Duodenal mucosa (tissue), 2 donors: ENCODE measurements around the gene ADORA2A.

ENCODE experiments used
- H3K27ac ChIP-seq: one replicate; pipeline ENCODE4 v1.7.0; 2013; ENCODE audit warnings: low read depth, low read length
- H3K27me3 ChIP-seq, 2 donors: one replicate each; pipeline ENCODE4 v1.7.0; 2013; ENCODE audit warnings: low read length in 2 of 2, control low read depth in 1 of 2; ENCODE audit not compliant: insufficient read depth in 2 of 2, control insufficient read depth in 1 of 2
- H3K36me3 ChIP-seq, 2 donors: one replicate each; pipeline ENCODE4 v1.7.0; 2013; ENCODE audit warnings: low read length in 2 of 2, control low read depth in 1 of 2; ENCODE audit not compliant: insufficient read depth in 2 of 2, control insufficient read depth in 1 of 2
- H3K4me1 ChIP-seq, 2 donors: one replicate each; pipeline ENCODE4 v1.7.0; 2013; ENCODE audit warnings: low read length in 2 of 2, control low read depth in 1 of 2; ENCODE audit not compliant: insufficient read depth in 2 of 2, control insufficient read depth in 1 of 2
- H3K4me3 ChIP-seq, 2 donors: one replicate each; pipeline ENCODE4 v1.7.0; 2013; ENCODE audit warnings: low read length in 2 of 2, low read depth in 1 of 2
- H3K9ac ChIP-seq, 2 donors: one replicate each; pipeline ENCODE4 v1.7.0; 2013; ENCODE audit warnings: low read length in 2 of 2, low read depth in 1 of 2
- H3K9me3 ChIP-seq, 2 donors: one replicate each; pipeline ENCODE4 v1.7.0; 2013; ENCODE audit warnings: low read length in 2 of 2, control low read depth in 1 of 2; ENCODE audit not compliant: control insufficient read depth in 1 of 2

The ADORA2A gene

DNA sequence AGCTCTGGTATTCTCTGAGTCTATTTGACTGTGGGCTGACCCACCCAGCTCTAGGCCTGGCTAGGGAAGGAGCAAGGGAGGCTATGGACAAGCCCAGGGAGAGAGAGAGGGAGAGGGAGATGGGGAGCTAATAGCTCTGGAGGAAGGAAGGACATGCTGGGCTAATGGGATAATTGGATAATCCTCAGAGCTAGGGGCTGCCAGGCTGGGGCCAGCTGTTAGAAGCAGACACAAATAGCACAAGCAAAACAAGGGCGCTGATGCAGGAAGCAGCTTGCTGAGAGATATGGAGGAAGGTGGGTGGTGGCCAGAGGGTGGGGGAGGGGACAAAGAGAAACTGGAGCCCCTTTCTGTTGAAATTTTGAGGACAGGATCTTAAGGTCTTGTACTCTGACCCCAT is 23.2 kb downstream of the ADORA2A start:
- H3K36me3 ChIP-seq, result no peaks in the 10 kb centered on the region
- H3K4me1 ChIP-seq, result no peaks in the 10 kb centered on the region
- no peak overlapping the region for H3K4me3 ChIP-seq
- no peak overlapping the region for H3K9ac ChIP-seq
- H3K27me3 ChIP-seq, result no peaks in the 10 kb centered on the region
- no peak overlapping the region for H3K27ac ChIP-seq
- H3K9me3 ChIP-seq, result no peaks in the 10 kb centered on the region

- H3K4me3 ChIP-seq, result no peak overlapping the region
- no peaks in the 10 kb centered on the region for H3K27me3 ChIP-seq
- no peaks in the 10 kb centered on the region for H3K9me3 ChIP-seq
- H3K27ac ChIP-seq, result no peak overlapping the region
- H3K4me1 ChIP-seq, result no peaks in the 10 kb centered on the region
- no peaks in the 10 kb centered on the region for H3K36me3 ChIP-seq
- H3K9ac ChIP-seq, result no peak overlapping the region
These were observed 23.8 kb downstream of the ADORA2A start for GRCh38 chr22:24451162-24451561.

DNA sequence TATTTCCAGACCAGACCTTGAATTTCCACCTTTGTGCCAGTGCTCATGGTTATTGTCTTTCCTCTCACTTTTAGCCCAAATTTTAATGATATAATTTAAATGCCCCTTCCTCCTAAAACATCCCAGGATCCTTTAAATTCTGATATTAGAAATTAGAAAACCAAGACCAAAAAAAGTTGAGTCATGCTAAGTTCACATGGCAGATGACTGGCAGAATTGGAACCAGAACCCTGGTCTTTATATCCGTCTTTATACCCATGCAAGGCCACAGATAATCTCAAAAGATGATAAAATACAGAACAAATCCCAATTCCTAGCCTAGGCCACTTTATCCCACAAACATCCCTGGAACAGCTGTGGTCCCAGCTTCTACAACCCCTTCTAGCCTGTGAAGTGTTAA is 26.5 kb downstream of the ADORA2A start:
- Histone ChIP-seq H3K27me3 (no peaks in the 10 kb centered on the region), H3K9me3 (no peaks in the 10 kb centered on the region), H3K4me3 (no peak overlapping the region), H3K4me1 (no peaks in the 10 kb centered on the region), H3K9ac (no peak overlapping the region), H3K27ac (no peak overlapping the region), H3K36me3 (no peaks in the 10 kb centered on the region)

DNA sequence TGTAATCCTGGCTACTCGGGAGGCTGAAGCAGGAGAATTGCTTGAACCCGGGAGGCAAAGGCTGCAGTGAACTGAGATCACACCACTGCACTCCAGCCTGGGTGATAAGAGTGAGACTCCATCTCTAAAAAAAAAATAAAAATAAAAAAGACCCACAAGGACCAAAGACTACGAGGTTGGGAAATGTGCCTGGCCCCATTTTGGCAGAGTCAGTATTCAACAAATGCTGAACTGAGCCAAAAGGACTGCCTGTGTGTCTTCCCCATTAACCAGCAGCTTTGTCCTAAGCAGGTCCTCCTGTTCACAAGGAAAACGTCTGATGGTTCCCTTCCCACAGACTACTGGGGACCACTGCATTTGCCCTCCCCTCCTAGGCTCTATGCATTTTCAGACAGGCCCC is 27.6 kb downstream of the ADORA2A start:
- no peaks in the 10 kb centered on the region for H3K27me3 ChIP-seq
- no peaks in the 10 kb centered on the region for H3K9me3 ChIP-seq
- no peak overlapping the region for H3K9ac ChIP-seq
- H3K27ac ChIP-seq, result no peak overlapping the region
- H3K4me3 ChIP-seq, result no peak overlapping the region
- H3K4me1 ChIP-seq, result no peaks in the 10 kb centered on the region
- H3K36me3 ChIP-seq, result no peaks in the 10 kb centered on the region

GRCh38 chr22:24455751-24456426 is 28.5 kb downstream of the ADORA2A start:
- no peak overlapping the region for H3K9ac ChIP-seq
- no peaks in the 10 kb centered on the region for H3K9me3 ChIP-seq
- H3K4me1 ChIP-seq, result peaks cover 0 to 6% of the 10 kb centered on the region in 2 donors
- no peak overlapping the region for H3K27ac ChIP-seq
- H3K27me3 ChIP-seq, result no peaks in the 10 kb centered on the region
- no peaks in the 10 kb centered on the region for H3K36me3 ChIP-seq
- no peak overlapping the region for H3K4me3 ChIP-seq

DNA sequence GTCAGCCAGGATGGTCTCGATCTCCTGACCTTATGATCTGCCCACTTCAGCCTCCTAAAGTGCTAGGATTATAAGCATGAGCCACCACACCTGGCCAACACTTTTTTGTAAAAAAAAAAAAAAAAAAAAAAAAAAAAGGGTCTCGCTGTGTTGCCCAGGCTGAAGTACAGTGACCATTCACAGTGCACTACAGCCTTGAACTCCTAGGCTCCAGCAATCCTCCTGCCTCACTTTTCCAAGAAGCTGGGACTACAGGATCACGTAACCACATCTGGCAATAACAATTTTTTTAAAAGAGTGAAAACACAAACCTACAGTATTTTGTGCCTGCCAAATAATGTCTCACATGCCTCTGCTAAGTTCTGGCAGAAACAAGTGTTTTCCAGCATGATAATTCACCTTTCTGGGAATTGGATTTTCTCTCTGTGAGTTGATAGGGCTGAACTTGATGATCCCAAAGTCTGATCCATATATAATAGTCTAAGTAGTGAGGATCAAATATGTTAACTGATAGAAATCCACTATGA is 30.6 kb downstream of the ADORA2A start:
- H3K27me3 ChIP-seq, result no peaks in the 10 kb centered on the region
- no peaks in the 10 kb centered on the region for H3K36me3 ChIP-seq
- no peaks in the 10 kb centered on the region for H3K9me3 ChIP-seq
- peaks cover 0 to 9% of the 10 kb centered on the region in 2 donors for H3K4me1 ChIP-seq
- no peak overlapping the region for H3K9ac ChIP-seq
- no peak overlapping the region for H3K4me3 ChIP-seq
- H3K27ac ChIP-seq, result no peak overlapping the region

- H3K9ac ChIP-seq, result no peak overlapping the region
- H3K4me1 ChIP-seq, result peaks cover 0 to 9% of the 10 kb centered on the region in 2 donors
- no peak overlapping the region for H3K27ac ChIP-seq
- H3K4me3 ChIP-seq, result no peak overlapping the region
- H3K9me3 ChIP-seq, result no peaks in the 10 kb centered on the region
- no peaks in the 10 kb centered on the region for H3K36me3 ChIP-seq
- H3K27me3 ChIP-seq, result no peaks in the 10 kb centered on the region
These were observed 32.5 kb downstream of the ADORA2A start for GRCh38 chr22:24459911-24460310.

DNA sequence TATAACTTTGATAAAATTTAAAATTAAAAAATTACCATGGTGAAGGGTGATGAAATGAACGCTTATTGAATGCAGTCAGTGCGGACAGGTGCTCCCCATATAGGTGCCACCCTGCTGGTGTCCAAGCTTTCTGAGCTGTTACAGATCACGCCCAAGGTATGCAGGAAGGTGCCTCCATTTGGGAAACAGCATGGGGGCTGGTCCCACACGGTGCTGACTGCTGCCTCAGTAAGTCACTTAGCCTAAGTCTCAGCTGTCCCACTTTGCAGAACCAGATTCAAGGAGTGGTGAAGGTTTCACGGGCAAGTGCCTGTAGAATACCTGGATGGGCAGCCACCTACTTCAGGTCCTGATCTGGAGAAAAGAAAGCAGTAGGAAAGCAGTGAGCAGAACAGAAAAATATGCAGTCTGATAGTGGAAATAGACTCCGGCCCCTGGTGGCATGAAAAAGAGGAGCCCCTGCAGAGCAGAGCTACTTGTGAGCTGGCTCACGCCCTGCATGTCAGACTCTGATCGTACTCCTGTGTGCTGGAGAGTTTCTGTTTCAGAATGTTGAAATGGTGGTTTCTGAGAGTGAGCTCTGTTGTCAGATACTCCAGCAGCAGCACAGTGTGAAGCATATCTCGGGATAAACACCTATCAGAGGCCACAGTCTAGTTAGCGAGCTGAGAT is 33.2 kb downstream of the ADORA2A start:
- Histone ChIP-seq H3K4me1 (peaks cover 0 to 9% of the 10 kb centered on the region in 2 donors), H3K27ac (no peak overlapping the region), H3K9me3 (no peaks in the 10 kb centered on the region), H3K36me3 (no peaks in the 10 kb centered on the region), H3K4me3 (peak overlapping the region in 1 of 2 donors; percentile 3), H3K27me3 (no peaks in the 10 kb centered on the region), H3K9ac (no peak overlapping the region)

DNA sequence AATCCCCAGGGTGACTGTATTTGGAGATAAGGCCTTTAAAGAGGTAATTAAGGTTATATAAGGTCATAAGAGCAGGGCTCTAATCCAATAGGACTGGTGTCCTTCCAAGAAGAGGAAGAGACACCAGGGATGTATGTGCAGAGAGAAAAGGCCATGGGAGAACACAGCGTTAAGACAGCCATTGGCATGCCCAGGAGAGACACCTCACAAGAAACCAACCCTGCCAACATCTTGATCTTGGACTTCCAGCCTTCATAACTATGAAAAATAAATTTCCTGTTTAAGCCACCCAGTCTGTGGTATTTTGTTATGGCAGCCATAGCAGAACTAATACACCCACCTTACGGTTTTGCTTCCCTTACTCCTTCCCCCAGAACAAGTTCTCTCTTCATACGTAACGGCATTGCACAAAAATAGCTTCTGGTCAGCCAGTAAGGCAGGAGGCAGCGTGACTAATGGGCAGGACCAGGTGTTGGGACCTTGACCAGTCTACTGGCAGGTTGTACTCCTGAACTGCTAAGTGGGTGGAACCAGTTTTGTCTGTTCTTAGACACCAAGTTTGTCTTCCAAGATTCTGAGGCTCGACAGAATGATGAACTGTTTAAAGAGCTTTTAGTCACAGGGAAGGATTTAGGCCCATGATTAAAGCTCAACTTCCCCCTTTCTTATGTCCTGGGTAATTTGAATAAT is 35.8 kb downstream of the ADORA2A start:
- Histone ChIP-seq H3K9ac (no peak overlapping the region), H3K4me3 (no peak overlapping the region), H3K27me3 (no peaks in the 10 kb centered on the region), H3K36me3 (no peaks in the 10 kb centered on the region), H3K4me1 (peaks cover 6 to 13% of the 10 kb centered on the region in 2 donors), H3K9me3 (no peaks in the 10 kb centered on the region), H3K27ac (no peak overlapping the region)

GRCh38 chr22:24465566-24465965 is 38.2 kb downstream of the ADORA2A start:
- Histone ChIP-seq H3K27me3 (no peaks in the 10 kb centered on the region), H3K9ac (no peak overlapping the region), H3K27ac (no peak overlapping the region), H3K36me3 (no peaks in the 10 kb centered on the region), H3K9me3 (no peaks in the 10 kb centered on the region), H3K4me3 (no peak overlapping the region), H3K4me1 (peaks cover 6 to 10% of the 10 kb centered on the region in 2 donors)
